ENCODE results near the gene METRN.

DNA sequence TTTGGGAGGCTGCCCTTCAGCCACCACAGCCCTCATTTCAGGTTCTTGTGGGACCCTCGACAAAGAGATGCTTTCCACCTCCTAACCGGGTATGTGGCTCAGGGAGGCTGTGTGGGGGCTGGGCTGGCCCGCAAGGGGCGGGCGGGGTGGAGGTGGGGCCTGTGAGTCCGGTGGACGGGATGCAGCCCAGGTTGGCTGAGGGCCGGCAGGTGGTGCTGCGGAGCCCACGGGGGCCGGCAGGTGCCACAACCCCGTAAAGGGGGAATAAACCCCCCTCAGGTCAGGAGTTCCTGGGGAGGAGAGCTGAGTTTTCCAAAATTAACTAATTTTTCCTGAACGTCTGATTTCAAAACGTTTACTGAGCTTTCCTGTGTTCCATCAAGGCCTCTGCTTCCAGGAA is 30.8 kb downstream of the METRN start:
- TF ChIP-seq, protein P1, sequence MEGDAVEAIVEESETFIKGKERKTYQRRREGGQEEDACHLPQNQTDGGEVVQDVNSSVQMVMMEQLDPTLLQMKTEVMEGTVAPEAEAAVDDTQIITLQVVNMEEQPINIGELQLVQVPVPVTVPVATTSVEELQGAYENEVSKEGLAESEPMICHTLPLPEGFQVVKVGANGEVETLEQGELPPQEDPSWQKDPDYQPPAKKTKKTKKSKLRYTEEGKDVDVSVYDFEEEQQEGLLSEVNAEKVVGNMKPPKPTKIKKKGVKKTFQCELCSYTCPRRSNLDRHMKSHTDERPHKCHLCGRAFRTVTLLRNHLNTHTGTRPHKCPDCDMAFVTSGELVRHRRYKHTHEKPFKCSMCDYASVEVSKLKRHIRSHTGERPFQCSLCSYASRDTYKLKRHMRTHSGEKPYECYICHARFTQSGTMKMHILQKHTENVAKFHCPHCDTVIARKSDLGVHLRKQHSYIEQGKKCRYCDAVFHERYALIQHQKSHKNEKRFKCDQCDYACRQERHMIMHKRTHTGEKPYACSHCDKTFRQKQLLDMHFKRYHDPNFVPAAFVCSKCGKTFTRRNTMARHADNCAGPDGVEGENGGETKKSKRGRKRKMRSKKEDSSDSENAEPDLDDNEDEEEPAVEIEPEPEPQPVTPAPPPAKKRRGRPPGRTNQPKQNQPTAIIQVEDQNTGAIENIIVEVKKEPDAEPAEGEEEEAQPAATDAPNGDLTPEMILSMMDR (IDR thresholded peaks at IDR 0.05): peak in 1 of 4 experiments; percentile 34
- no peak for TF ChIP-seq POLR2AphosphoS5 (IDR thresholded peaks at IDR 0.05)

All from prostate gland (tissue), 2 donors.